GM19438 (cell line): Measurements from ENCODE around the gene MARK1.
"Not testable (repeated sequence)": the region's sequence is repeated elsewhere in the genome, so short reads cannot be mapped to it uniquely, and the experiment has no call there.

ENCODE experiments used
- ATAC-seq: cut with Tn5 transposase; IDR thresholded peaks from one replicate; pipeline ENCODE4 v1.9.1; 2021; ENCODE audit warnings: low read depth; ENCODE audit not compliant: unreplicated experiment

Gene MARK1

GRCh38 chr1:220605651-220606050 lies 77.7 kb downstream of the MARK1 start:
- not testable (repeated sequence) for ATAC-seq

- not testable (repeated sequence) for ATAC-seq
Measured at GRCh38 chr1:220611100-220611499, 83.2 kb downstream of the MARK1 start.

GRCh38 chr1:220616836-220617235 lies 88.9 kb downstream of the MARK1 start:
- no peak for ATAC-seq

- no peak for ATAC-seq
Measured at GRCh38 chr1:220628431-220628830, 100.5 kb downstream of the MARK1 start.

GRCh38 chr1:220631238-220631815 lies 103.4 kb downstream of the MARK1 start:
- ATAC-seq, result no peak

- no peak for ATAC-seq
Measured at GRCh38 chr1:220637759-220638158, 109.8 kb downstream of the MARK1 start.

- no peak for ATAC-seq
Measured at GRCh38 chr1:220642285-220642684, 114.3 kb downstream of the MARK1 start.

GRCh38 chr1:220652995-220653394 lies 125.1 kb downstream of the MARK1 start:
- ATAC-seq, result no peak

GRCh38 chr1:220655509-220655908 lies 127.6 kb downstream of the MARK1 start:
- peak; percentile 84 for ATAC-seq

- ATAC-seq, result peak; percentile 38
Measured at GRCh38 chr1:220655961-220656740, 128.2 kb downstream of the MARK1 start.

GRCh38 chr1:220666349-220666748 lies 138.4 kb downstream of the MARK1 start:
- no peak for ATAC-seq

- no peak for ATAC-seq
Measured at GRCh38 chr1:220669005-220669404, 141.1 kb downstream of the MARK1 start.

GRCh38 chr1:220670365-220670764 lies 142.4 kb downstream of the MARK1 start:
- no peak for ATAC-seq

- no peak for ATAC-seq
Measured at GRCh38 chr1:220673921-220674320, 146.0 kb downstream of the MARK1 start.

GRCh38 chr1:220677251-220677650 lies 149.3 kb downstream of the MARK1 start:
- no peak for ATAC-seq

- ATAC-seq, result peak; percentile 84
Measured at GRCh38 chr1:220680085-220680687, 152.2 kb downstream of the MARK1 start.

- ATAC-seq, result no peak
Measured at GRCh38 chr1:220681220-220681880, 153.4 kb downstream of the MARK1 start.

GRCh38 chr1:220682901-220683576 lies 155.1 kb downstream of the MARK1 start:
- no peak for ATAC-seq

GRCh38 chr1:220683716-220684115 lies 155.8 kb downstream of the MARK1 start:
- ATAC-seq, result not testable (repeated sequence)

- ATAC-seq, result no peak
Measured at GRCh38 chr1:220684890-220685289, 157.0 kb downstream of the MARK1 start.

- ATAC-seq, result no peak
Measured at GRCh38 chr1:220685879-220686278, 157.9 kb downstream of the MARK1 start.
